Naive thymus-derived CD8-positive, alpha-beta T cell (primary cell): ENCODE results near the gene KRTAP10-2. TPM values are rescaled to one million over a fixed set of nuclear protein-coding genes. Genes with fewer than 3 reads are reported as not detected.
A peak's percentile ranks its signal among the peaks of the same experiment; 100 is the strongest.
"Not testable (repeated sequence)": the region's sequence is repeated elsewhere in the genome, so short reads cannot be mapped to it uniquely, and the experiment has no call there.

Source experiments
- ATAC-seq, 2 donors: fragments of 150-1000 bp; cut with Tn5 transposase in 1 of 2; sonication (Bioruptor Pico), chemical (Tn5 transposase) in 1 of 2; 1 replicate in 1 of 2; 2 replicates in 1 of 2; pipeline ENCODE4 v1.10.0; 2021; ENCODE audit warnings: mild to moderate bottlenecking in 2 of 2, moderate library complexity in 2 of 2
- POLR2A ChIA-PET: fragments of 350-600 bp; sonication (Branson Sonifier 250); formaldehyde crosslinking; loops from one replicate; lab custom pipeline; 2021; ENCODE audit warnings: antibody characterized with exemption; lab: Charles Lee
- DNase-seq, 10 donors: peaks; one replicate each; pipeline versions ENCODE4 v3.0.0 to v3.0.0-alpha.2; 2020 to 2022
- H3K27ac Mint-ChIP-seq, 10 donors: one replicate each; pipeline ENCODE4 v1.8.0; 2020 to 2022; ENCODE audit warnings: mild to moderate bottlenecking in 10 of 10, mixed read lengths in 10 of 10, moderate library complexity in 4 of 10, inconsistent platforms in 1 of 10
- H3K27me3 Mint-ChIP-seq, 5 donors: one replicate each; pipeline ENCODE4 v1.8.0; 2021 to 2022; ENCODE audit warnings: mixed read lengths in 5 of 5
- H3K36me3 Mint-ChIP-seq, 3 donors: one replicate each; pipeline ENCODE4 v1.8.0; 2020 to 2022; ENCODE audit warnings: mixed read lengths in 3 of 3, mild to moderate bottlenecking in 2 of 3, inconsistent platforms in 1 of 3
- H3K4me1 Mint-ChIP-seq, 4 donors: one replicate each; pipeline ENCODE4 v1.8.0; 2021 to 2022; ENCODE audit warnings: mixed read lengths in 4 of 4
- H3K4me3 Mint-ChIP-seq, 10 donors: one replicate each; pipeline ENCODE4 v1.8.0; 2020 to 2022; ENCODE audit warnings: mild to moderate bottlenecking in 10 of 10, mixed read lengths in 10 of 10, moderate library complexity in 6 of 10, inconsistent platforms in 1 of 10
- H3K9me3 Mint-ChIP-seq, 9 donors: one replicate each; pipeline ENCODE4 v1.8.0; 2020 to 2022; ENCODE audit warnings: mixed read lengths in 9 of 9, mild to moderate bottlenecking in 3 of 9, inconsistent platforms in 1 of 9, moderate library complexity in 1 of 9
- polyA plus RNA-seq, 3 donors: library from polyadenylated mRNA; unstranded; fragments of 300-500 nt; fragmentation: Illumina TruSeq; gene quantifications; one replicate each; pipeline ENCODE4 v1.2.3, GENCODE V29; 2021
- total RNA-seq, 8 experiments: library from RNA in 2 of 8; stranded (reverse) in 2 of 8; gene quantifications; one replicate each; pipeline ENCODE4 v1.2.3 and lab custom pipeline; 2021 to 2026

Gene KRTAP10-2
- total and polyA plus RNA-seq, 5 experiments from 2014 or later: not detected

DNA sequence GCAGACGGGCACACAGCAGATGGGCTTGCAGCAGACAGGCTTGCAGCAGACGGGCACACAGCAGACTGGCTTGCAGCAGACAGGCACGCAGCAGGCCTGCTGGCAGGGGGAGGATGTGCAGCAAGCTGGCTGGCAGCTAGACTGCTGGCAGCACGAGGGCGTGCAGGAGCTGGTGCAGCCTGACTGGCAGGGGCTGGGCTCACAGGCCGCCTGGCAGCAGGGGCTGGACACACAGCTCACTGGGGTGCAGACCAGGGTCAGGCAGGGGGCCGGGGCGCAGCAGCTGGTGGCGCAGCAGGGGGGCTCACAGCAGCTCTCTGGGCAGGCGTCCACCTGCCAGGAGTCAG, 7.0 kb upstream of the KRTAP10-2 start:
- peak overlapping the region in 1 of 10 donors; percentile 43 for H3K27ac Mint-ChIP-seq
- H3K4me3 Mint-ChIP-seq, H3K27me3 Mint-ChIP-seq, ATAC-seq, H3K4me1 Mint-ChIP-seq, POLR2A ChIA-PET: not testable (repeated sequence)
- DNase-seq: peak in 1 of 10 donors; percentile 48
- peaks cover under 1 to 26% (median 12%) of the 10 kb centered on the region in 3 donors for H3K36me3 Mint-ChIP-seq
- H3K9me3 Mint-ChIP-seq: peaks cover 10 to 57% (median 25%) of the 10 kb centered on the region in 9 donors

DNA sequence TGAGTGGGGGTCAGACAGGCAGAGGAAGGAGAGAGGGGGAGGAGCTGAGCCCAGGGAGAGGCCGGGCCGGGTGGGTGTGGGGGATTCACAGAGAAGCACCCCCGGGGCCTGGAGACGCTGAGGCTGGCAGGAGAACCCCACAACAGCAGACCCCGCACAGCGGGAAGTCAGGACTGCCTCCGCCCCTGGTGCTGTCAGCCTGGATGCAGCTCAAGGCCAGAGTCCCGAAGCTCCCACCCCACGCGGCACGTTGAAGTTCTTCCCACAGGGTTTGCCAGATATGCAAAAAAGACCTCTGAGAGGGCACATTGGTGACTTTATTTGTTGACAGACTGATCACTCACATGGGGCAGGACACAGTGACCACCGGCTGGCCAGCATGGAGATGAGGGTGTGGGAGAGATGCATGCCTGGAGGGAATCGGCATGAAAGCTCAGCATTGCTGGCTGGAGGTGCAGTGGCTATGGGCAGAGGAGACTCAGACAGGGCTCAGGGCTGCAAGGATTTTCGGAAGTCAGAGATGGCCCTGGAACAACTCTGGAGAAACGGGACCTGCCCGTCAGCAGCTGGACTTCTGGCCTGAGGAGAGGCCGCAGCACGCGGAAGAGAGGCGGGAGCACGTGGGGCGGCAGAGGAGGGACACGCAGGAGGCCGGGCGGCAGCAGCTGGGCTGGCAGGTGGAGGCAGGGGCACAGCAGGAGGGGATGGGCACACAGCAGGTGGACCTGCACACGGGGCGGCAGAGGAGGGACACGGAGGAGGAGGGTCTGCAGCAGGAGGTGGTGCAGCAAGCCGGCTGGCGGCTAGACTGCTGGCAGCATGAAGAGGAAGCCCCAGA, 6.4 kb upstream of the KRTAP10-2 start:
- Mint-ChIP-seq H3K36me3 (peaks cover 5 to 32% (median 16%) of the 10 kb centered on the region in 3 donors), H3K9me3 (peaks cover 10 to 57% (median 29%) of the 10 kb centered on the region in 9 donors), H3K4me3 (no peak overlapping the region), H3K4me1 (peaks cover 0 to 3% (median 0%) of the 10 kb centered on the region in 4 donors), H3K27me3 (peaks cover 0 to 3% (median 0%) of the 10 kb centered on the region in 5 donors), H3K27ac (peak overlapping the region in 3 of 10 donors; percentile 15 to 90 (median 43))
- ATAC-seq (no peak), DNase-seq (peak in 1 of 10 donors; percentile 45)
- POLR2A ChIA-PET: no interaction called here

DNA sequence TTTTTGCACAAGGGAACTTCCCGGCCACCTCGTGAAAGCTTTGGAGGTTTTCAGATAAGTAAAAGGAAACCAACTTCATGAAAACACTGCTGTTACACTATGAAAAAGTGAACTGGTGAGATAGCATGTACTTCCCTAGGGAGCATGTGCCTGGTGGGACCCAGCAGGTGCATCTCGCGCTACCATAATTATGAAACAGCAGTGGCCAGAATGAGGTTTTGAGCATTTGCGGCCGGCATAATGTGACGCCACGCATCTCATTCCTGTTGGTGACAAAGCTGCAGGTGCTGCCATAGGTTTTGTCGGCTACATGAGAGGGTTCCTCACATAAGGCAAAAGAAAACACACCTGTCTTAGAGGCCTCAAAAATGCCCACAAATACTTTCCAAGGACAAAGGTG, 5.6 kb upstream of the KRTAP10-2 start:
- H3K36me3 Mint-ChIP-seq: peaks cover 5 to 24% (median 16%) of the 10 kb centered on the region in 3 donors
- no peak for DNase-seq
- peaks cover 0 to 3% (median 0%) of the 10 kb centered on the region in 5 donors for H3K27me3 Mint-ChIP-seq
- H3K27ac Mint-ChIP-seq: peak overlapping the region in 1 of 10 donors; percentile 34
- POLR2A ChIA-PET: no interaction called here
- H3K4me3 Mint-ChIP-seq: no peak overlapping the region
- peaks cover 6 to 49% (median 22%) of the 10 kb centered on the region in 9 donors for H3K9me3 Mint-ChIP-seq
- no peak for ATAC-seq
- H3K4me1 Mint-ChIP-seq: peaks cover 0 to 3% (median 0%) of the 10 kb centered on the region in 4 donors

DNA sequence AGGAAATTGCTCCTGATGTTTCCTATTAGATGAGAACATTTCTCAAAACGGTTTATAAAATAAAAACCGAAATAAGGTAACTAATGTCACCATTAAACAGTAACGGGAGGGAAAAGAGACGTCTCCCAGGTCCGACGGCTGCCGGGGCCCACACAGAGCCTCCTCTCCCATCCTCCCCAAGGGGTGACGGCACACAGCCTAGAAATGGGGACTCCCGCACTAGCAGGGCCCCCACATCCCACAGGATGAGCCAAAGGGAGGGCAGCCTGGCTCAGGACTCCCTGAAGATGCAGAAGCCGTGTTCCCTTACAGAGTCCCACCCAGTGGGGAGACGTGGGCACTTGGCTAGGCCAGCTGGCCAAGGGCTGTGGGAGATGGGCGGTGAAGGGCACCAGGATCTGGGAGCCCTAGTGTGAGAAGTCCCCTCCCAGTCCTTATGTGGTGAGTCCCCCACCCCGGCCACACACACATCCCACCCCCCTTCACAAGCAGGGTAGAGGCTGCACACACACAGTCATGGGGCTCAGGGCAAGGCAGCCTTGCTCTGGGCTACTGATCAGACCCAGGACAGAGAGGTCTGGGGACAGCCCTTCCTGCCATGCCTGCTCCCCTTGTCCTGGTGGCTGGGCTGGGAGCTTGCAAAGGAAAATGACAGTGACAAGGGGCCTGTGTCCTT, 4.0 kb upstream of the KRTAP10-2 start:
- no peak overlapping the region for H3K4me3 Mint-ChIP-seq
- ATAC-seq (no peak), DNase-seq (peak in 1 of 10 donors; percentile 45)
- peaks cover 0 to 3% (median 0%) of the 10 kb centered on the region in 5 donors for H3K27me3 Mint-ChIP-seq
- H3K4me1 Mint-ChIP-seq: peaks cover 0 to 7% (median 5%) of the 10 kb centered on the region in 4 donors
- H3K27ac Mint-ChIP-seq: no peak overlapping the region
- POLR2A ChIA-PET: no interaction called here
- H3K36me3 Mint-ChIP-seq: peaks cover 7 to 17% (median 12%) of the 10 kb centered on the region in 3 donors
- H3K9me3 Mint-ChIP-seq: peaks cover under 1 to 39% (median 14%) of the 10 kb centered on the region in 9 donors

DNA sequence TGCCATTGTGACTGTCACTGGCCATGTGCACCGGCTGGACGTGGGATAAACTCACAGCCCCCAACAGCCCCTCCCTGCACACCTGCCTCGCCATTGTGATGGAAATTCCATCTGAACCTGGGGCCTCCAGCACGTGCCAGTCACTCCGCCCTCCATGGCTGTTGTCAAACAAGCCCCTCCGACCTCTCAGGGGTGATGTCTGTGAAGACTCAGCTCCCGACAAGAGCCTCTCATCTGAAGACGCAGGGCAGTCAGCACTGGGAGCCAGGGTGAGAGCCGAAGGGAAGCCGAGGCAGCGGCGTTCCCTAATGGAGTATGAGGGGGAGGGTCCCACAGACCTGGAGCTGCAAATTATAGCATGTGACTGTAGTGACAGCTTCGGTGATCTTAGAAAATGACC, 1.4 kb upstream of the KRTAP10-2 start:
- ATAC-seq (no peak), DNase-seq (no peak)
- POLR2A ChIA-PET: no interaction called here
- Mint-ChIP-seq H3K9me3 (peaks cover under 1 to 31% (median 14%) of the 10 kb centered on the region in 9 donors), H3K27ac (peak overlapping the region in 1 of 10 donors; percentile 7), H3K4me3 (no peak overlapping the region), H3K27me3 (peaks cover 0 to 3% (median 0%) of the 10 kb centered on the region in 5 donors), H3K4me1 (peaks cover 15 to 24% (median 20%) of the 10 kb centered on the region in 4 donors), H3K36me3 (peaks cover 7 to 20% (median 13%) of the 10 kb centered on the region in 3 donors)

DNA sequence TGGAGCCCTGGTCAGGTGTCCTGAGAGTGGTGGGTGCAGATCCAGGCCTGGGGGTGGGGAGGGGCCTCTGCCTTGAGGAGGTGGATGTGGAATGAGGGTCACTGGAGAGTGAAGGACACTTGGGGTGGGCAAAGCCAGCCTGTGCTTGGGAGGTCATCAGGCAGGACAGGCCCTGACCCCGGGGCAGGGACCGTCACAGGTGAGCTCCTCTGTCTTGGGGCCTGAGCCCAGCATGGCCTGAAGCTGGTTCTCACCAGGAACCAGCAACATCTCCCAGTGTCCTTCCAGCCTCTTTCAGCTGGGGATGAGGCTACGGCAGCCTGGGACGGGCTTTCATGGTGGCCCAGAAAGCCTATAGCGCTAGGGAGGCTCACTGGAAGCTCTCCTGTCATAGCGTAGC, 831 bp upstream of the KRTAP10-2 start:
- POLR2A ChIA-PET: no interaction called here

DNA sequence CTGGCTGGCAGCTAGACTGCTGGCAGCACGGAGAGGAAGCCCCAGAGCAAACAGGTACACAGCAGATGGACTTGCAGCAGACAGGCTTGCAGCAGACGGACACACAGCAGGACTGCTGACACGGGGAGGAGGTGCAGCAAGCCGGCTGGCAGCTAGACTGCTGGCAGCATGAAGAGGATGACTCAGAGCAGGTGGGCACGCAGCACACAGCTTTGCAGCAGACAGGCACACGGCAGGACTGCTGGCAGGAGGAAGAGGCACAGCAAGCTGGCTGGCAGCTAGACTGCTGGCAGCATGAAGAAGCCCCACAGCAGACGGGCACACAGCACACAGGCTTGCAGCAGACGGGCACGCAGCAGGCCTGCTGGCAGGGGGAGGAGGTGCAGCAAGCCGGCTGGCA, 498 bp downstream of the KRTAP10-2 start:
- peaks cover 25 to 36% (median 31%) of the 10 kb centered on the region in 4 donors for H3K4me1 Mint-ChIP-seq
- peaks cover 7 to 32% (median 30%) of the 10 kb centered on the region in 3 donors for H3K36me3 Mint-ChIP-seq
- H3K27me3 Mint-ChIP-seq: peaks cover 0 to 2% (median 0%) of the 10 kb centered on the region in 5 donors
- no peak overlapping the region for H3K4me3 Mint-ChIP-seq
- H3K9me3 Mint-ChIP-seq: peaks cover 6 to 44% (median 27%) of the 10 kb centered on the region in 9 donors
- POLR2A ChIA-PET: no interaction called here
- peak overlapping the region in 5 of 10 donors; percentile 15 to 63 (median 46) for H3K27ac Mint-ChIP-seq
- DNase-seq (peak in 1 of 10 donors; percentile 53), ATAC-seq (no peak)

More for the DNA sequence above, 831 bp upstream of the KRTAP10-2 start:
- peaks cover 2 to 36% (median 20%) of the 10 kb centered on the region in 9 donors for H3K9me3 Mint-ChIP-seq
- peaks cover 20 to 29% (median 25%) of the 10 kb centered on the region in 4 donors for H3K4me1 Mint-ChIP-seq
- no peak overlapping the region for H3K4me3 Mint-ChIP-seq
- H3K27me3 Mint-ChIP-seq: peaks cover 0 to 3% (median 0%) of the 10 kb centered on the region in 5 donors
- ATAC-seq (no peak), DNase-seq (no peak)
- H3K27ac Mint-ChIP-seq: peak overlapping the region in 4 of 10 donors; percentile 8 to 62 (median 28)
- peaks cover 7 to 25% (median 18%) of the 10 kb centered on the region in 3 donors for H3K36me3 Mint-ChIP-seq

DNA sequence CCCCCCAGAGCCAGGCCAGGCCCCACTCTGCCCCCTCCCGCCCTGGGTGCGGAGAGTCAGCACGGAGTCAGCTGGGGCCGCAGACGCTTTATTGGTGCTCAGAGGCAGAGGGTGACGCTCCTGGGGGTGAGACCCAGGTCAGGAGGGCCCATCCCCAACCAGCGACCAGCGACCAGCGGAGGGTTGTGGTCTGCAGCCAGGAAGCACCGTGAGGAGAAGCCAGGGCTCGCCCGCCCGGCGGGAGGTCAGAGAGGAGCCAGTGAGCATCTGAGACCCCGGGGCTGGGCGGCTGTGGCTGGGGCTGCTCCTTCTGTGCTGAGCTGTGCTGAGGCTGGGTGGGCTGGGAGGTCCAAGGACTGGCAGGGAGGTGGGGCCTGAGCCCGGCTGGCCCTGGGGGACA, 1.0 kb downstream of the KRTAP10-2 start:
- Mint-ChIP-seq H3K9me3 (peaks cover 6 to 48% (median 32%) of the 10 kb centered on the region in 9 donors), H3K27ac (peak overlapping the region in 1 of 10 donors; percentile 18), H3K36me3 (peaks cover 7 to 37% (median 35%) of the 10 kb centered on the region in 3 donors), H3K4me1 (peaks cover 25 to 36% (median 31%) of the 10 kb centered on the region in 4 donors)
- H3K27me3 Mint-ChIP-seq, H3K4me3 Mint-ChIP-seq, DNase-seq, ATAC-seq, POLR2A ChIA-PET: not testable (repeated sequence)

DNA sequence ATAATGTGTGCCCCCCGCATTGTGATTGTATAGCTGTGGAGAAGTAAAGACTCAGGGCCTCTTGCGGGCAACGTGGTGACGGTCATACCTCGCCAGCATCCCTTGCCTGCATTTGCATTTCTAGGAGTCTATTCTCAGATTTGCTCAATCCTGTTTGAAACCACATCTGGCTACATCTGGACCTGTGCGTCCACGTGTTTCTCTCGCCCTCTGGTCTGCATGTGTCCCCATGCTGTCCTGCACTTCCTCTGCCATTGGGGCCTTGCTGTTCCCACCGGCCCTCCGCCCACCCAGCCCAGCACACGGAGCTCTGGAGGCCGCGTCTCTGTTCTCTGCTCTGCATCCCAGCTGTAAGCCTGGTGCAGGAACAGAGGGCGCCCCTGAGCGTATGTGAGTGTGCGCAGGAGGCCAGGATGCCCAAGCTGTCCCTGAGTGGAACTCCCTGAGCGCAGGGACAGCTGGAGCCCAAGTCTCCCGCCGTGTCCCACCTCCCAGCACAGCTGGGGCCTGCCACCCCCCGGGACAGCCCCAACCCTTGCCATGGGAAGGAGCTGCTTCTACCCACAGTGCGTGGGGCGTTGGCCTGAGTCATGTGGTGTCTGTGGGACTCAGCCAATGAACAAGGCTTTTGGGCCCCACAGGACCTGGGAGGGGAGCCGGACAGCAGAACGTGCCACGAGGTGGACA, 1.6 kb downstream of the KRTAP10-2 start:
- POLR2A ChIA-PET: no interaction called here
- peak overlapping the region in 4 of 10 donors; percentile 3 to 79 (median 37) for H3K4me3 Mint-ChIP-seq
- H3K27me3 Mint-ChIP-seq: peaks cover 0 to 1% (median 0%) of the 10 kb centered on the region in 5 donors
- H3K36me3 Mint-ChIP-seq: peaks cover 7 to 35% (median 34%) of the 10 kb centered on the region in 3 donors
- ATAC-seq (no peak), DNase-seq (no peak)
- H3K4me1 Mint-ChIP-seq: peaks cover 25 to 36% (median 31%) of the 10 kb centered on the region in 4 donors
- peaks cover 6 to 50% (median 31%) of the 10 kb centered on the region in 9 donors for H3K9me3 Mint-ChIP-seq
- H3K27ac Mint-ChIP-seq: peak overlapping the region in 6 of 10 donors; percentile 34 to 96 (median 59)

DNA sequence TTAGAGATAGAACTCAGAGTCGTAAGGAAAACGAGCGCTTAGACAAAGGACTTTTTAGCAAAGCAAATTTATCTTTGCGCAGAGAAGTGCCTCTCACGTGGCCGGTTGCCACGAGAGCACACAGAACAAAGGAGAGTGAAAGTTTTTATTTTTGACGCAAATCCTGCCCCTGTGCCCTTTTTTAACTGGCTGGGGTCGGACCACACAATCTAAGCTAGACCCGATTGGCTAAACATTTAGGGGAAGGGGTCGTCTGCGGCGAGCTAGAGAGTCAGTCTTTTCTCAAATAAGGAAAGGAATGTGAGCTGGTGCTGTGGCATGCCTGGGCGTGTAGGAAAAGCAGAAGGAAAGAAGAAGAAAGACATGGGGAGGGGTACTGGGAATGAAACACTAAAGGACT, 2.4 kb downstream of the KRTAP10-2 start:
- peaks cover 7 to 35% (median 31%) of the 10 kb centered on the region in 3 donors for H3K36me3 Mint-ChIP-seq
- POLR2A ChIA-PET: no interaction called here
- H3K27me3 Mint-ChIP-seq: no peaks in the 10 kb centered on the region
- peaks cover 25 to 36% (median 31%) of the 10 kb centered on the region in 4 donors for H3K4me1 Mint-ChIP-seq
- ATAC-seq (no peak), DNase-seq (no peak)
- H3K4me3 Mint-ChIP-seq: peak overlapping the region in 6 of 10 donors; percentile 3 to 86 (median 79)
- peaks cover 6 to 48% (median 30%) of the 10 kb centered on the region in 9 donors for H3K9me3 Mint-ChIP-seq
- peak overlapping the region; percentile 57 to 98 (median 96) for H3K27ac Mint-ChIP-seq

DNA sequence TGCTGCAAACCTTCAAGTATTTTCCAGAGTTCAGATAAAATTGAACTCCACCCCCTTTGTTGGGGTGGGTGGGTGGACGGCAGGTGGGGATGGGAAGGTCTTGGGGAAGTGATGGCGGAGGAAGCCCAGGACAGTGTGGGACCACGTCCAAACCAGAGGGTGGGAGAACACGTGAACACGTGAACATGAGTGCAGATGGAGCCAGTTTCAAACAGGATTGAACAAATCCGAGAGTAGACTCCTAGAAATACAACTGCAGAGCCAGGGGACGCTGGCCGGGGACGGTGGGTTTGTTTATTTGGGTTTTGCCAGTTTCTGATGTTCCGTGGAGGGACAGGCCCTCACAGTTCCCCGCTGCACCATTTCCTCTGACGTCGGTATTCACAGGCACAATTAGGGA, 2.9 kb downstream of the KRTAP10-2 start:
- Mint-ChIP-seq H3K4me1 (peaks cover 25 to 36% (median 31%) of the 10 kb centered on the region in 4 donors), H3K27ac (peak overlapping the region; percentile 88 to 98 (median 96)), H3K27me3 (no peaks in the 10 kb centered on the region), H3K9me3 (peaks cover 6 to 43% (median 28%) of the 10 kb centered on the region in 9 donors), H3K36me3 (peaks cover 7 to 30% (median 27%) of the 10 kb centered on the region in 3 donors), H3K4me3 (peak overlapping the region; percentile 19 to 90 (median 82))
- ATAC-seq (no peak), DNase-seq (no peak)
- POLR2A ChIA-PET: interaction anchor here (1.0 to 1.6 kb wide), 4 partner anchors 11 to 109 kb away, joined by 3 to 15 read pairs (median 9); partner anchors contain the start of gene KRTAP12-3
